ENCODE measurements around the gene MYO5B.
"Not testable (repeated sequence)": the region's sequence is repeated elsewhere in the genome, so short reads cannot be mapped to it uniquely, and the experiment has no call there.

Gene MYO5B

GRCh38 chr18:50096766-50097435, 98.0 kb downstream of the MYO5B start:
- DNase-seq, result no peak

- not testable (repeated sequence) for DNase-seq
Measured at GRCh38 chr18:50094786-50095185, 100.2 kb downstream of the MYO5B start.

- DNase-seq, result no peak
Measured at GRCh38 chr18:50094221-50094773, 100.7 kb downstream of the MYO5B start.

GRCh38 chr18:50093366-50094064, 101.4 kb downstream of the MYO5B start:
- DNase-seq, result no peak

- DNase-seq, result no peak
Measured at GRCh38 chr18:50092245-50092805, 102.6 kb downstream of the MYO5B start.

- DNase-seq, result no peak
Measured at GRCh38 chr18:50091509-50092244, 103.3 kb downstream of the MYO5B start.

- no peak for DNase-seq
Measured at GRCh38 chr18:50090370-50091312, 104.3 kb downstream of the MYO5B start.

GRCh38 chr18:50089702-50090101, 105.2 kb downstream of the MYO5B start:
- DNase-seq, result no peak

- DNase-seq, result no peak
Measured at GRCh38 chr18:50083708-50084107, 111.2 kb downstream of the MYO5B start.

- no peak for DNase-seq
Measured at GRCh38 chr18:50080932-50081560, 113.9 kb downstream of the MYO5B start.

GRCh38 chr18:50080316-50080715, 114.6 kb downstream of the MYO5B start:
- DNase-seq, result no peak

GRCh38 chr18:50079571-50080295, 115.2 kb downstream of the MYO5B start:
- no peak for DNase-seq

- DNase-seq, result no peak
Measured at GRCh38 chr18:50076277-50076676, 118.7 kb downstream of the MYO5B start.

GRCh38 chr18:50075772-50076171, 119.2 kb downstream of the MYO5B start:
- no peak for DNase-seq

- DNase-seq, result no peak
Measured at GRCh38 chr18:50074404-50074803, 120.5 kb downstream of the MYO5B start.

- no peak for DNase-seq
Measured at GRCh38 chr18:50073319-50073718, 121.6 kb downstream of the MYO5B start.

- DNase-seq, result no peak
Measured at GRCh38 chr18:50072146-50072545, 122.8 kb downstream of the MYO5B start.

- DNase-seq, result no peak
Measured at GRCh38 chr18:50071397-50071796, 123.5 kb downstream of the MYO5B start.

GRCh38 chr18:50069422-50069821, 125.5 kb downstream of the MYO5B start:
- no peak for DNase-seq

GRCh38 chr18:50065527-50065926, 129.4 kb downstream of the MYO5B start:
- no peak for DNase-seq

- no peak for DNase-seq
Measured at GRCh38 chr18:50065039-50065438, 129.9 kb downstream of the MYO5B start.

Data from inflammatory macrophage treated with lipopolysaccharide for 4 hours (primary cell).